HG03159 (cell line): Measurements from ENCODE around the gene TMEM235.

Source experiments
- ATAC-seq: cut with Tn5 transposase; IDR thresholded peaks from one replicate; pipeline ENCODE4 v1.9.1; 2021; ENCODE audit warnings: mild to moderate bottlenecking, moderate library complexity; ENCODE audit not compliant: unreplicated experiment

The TMEM235 gene

GRCh38 chr17:78253946-78254672, 22.7 kb downstream of the TMEM235 start:
- ATAC-seq, result no peak

GRCh38 chr17:78255029-78255656, 23.7 kb downstream of the TMEM235 start:
- ATAC-seq, result no peak

- ATAC-seq, result no peak
Observed at GRCh38 chr17:78255953-78256706, 24.7 kb downstream of the TMEM235 start.

GRCh38 chr17:78256707-78257591, 25.5 kb downstream of the TMEM235 start:
- no peak for ATAC-seq

GRCh38 chr17:78257810-78258322, 26.4 kb downstream of the TMEM235 start:
- no peak for ATAC-seq

- no peak for ATAC-seq
Observed at GRCh38 chr17:78258323-78259191, 27.1 kb downstream of the TMEM235 start.

- no peak for ATAC-seq
Observed at GRCh38 chr17:78259192-78259554, 27.7 kb downstream of the TMEM235 start.

GRCh38 chr17:78263063-78263735, 31.8 kb downstream of the TMEM235 start:
- no peak for ATAC-seq

- no peak for ATAC-seq
Observed at GRCh38 chr17:78263736-78264340, 32.4 kb downstream of the TMEM235 start.

- ATAC-seq, result no peak
Observed at GRCh38 chr17:78264590-78264989, 33.2 kb downstream of the TMEM235 start.

GRCh38 chr17:78265121-78265520, 33.7 kb downstream of the TMEM235 start:
- no peak for ATAC-seq

GRCh38 chr17:78266231-78266631, 34.8 kb downstream of the TMEM235 start:
- no peak for ATAC-seq

- ATAC-seq, result no peak
Observed at GRCh38 chr17:78266771-78267170, 35.3 kb downstream of the TMEM235 start.

- ATAC-seq, result no peak
Observed at GRCh38 chr17:78267253-78268073, 36.0 kb downstream of the TMEM235 start.

GRCh38 chr17:78268191-78268874, 36.9 kb downstream of the TMEM235 start:
- no peak for ATAC-seq

GRCh38 chr17:78268951-78269905, 37.8 kb downstream of the TMEM235 start:
- ATAC-seq, result no peak
